Gastroesophageal sphincter (tissue), 3 donors: ENCODE data around the gene WWC2.

Experiments used
- POLR2AphosphoS5 ChIP-seq: sonication (generic); formaldehyde crosslinking; IDR thresholded peaks from one replicate; pipeline ENCODE4 v1.6.1; 2017; ENCODE audit warnings: antibody characterized with exemption
- TF ChIP-seq, protein P1 (sequence below), 4 experiments: fragments of 200-600 bp in 2 of 4; fragments of 450-650 bp in 2 of 4; sonication (generic) in 1 of 4; IDR thresholded peaks; one replicate each; pipeline ENCODE4 v1.5.1; 2017 to 2019; ENCODE audit warnings: antibody characterized with exemption in 4 of 4, mild to moderate bottlenecking in 2 of 4, moderate library complexity in 2 of 4

DNA sequence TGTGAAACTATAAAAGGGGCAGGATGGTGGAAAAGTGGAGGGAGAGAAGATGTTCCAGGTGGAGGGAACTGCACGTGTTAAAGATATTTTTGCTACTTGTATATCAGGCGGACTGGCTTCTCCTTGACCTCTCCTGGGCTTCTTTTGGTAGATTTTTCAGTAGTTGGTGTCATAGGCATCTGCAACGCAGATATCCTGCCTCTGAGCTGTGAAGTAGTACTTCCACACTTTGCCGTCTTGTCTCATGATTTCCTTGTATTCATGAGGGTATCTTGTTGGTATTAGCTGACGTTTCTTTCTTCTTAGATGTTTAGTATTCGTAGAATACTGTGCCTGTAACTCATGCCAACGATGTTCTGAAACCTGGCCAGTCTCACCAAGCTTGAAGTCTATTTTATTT is 81.0 kb downstream of the WWC2 start:
- TF ChIP-seq, protein P1, sequence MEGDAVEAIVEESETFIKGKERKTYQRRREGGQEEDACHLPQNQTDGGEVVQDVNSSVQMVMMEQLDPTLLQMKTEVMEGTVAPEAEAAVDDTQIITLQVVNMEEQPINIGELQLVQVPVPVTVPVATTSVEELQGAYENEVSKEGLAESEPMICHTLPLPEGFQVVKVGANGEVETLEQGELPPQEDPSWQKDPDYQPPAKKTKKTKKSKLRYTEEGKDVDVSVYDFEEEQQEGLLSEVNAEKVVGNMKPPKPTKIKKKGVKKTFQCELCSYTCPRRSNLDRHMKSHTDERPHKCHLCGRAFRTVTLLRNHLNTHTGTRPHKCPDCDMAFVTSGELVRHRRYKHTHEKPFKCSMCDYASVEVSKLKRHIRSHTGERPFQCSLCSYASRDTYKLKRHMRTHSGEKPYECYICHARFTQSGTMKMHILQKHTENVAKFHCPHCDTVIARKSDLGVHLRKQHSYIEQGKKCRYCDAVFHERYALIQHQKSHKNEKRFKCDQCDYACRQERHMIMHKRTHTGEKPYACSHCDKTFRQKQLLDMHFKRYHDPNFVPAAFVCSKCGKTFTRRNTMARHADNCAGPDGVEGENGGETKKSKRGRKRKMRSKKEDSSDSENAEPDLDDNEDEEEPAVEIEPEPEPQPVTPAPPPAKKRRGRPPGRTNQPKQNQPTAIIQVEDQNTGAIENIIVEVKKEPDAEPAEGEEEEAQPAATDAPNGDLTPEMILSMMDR (IDR thresholded peaks at IDR 0.05), result no peak
- TF ChIP-seq POLR2AphosphoS5, result no peak
